Transverse colon (tissue), 4 donors: ENCODE results near the gene TGM6. TPM values are rescaled to one million over a fixed set of nuclear protein-coding genes. Genes with fewer than 3 reads are reported as not detected.

Experiments used
- DNase-seq: peaks from one replicate; pipeline ENCODE4 v3.0.0-alpha.2; 2019
- H3K27ac ChIP-seq, 4 donors: fragments of 200-600 bp; sonication (generic); 2 replicates each; pipeline ENCODE4 v1.5.1; 2016 to 2018; ENCODE audit warnings: inconsistent platforms in 4 of 4
- H3K27me3 ChIP-seq: fragments of 200-600 bp; sonication (generic); 2 replicates; pipeline ENCODE4 v1.5.1; 2017; ENCODE audit warnings: inconsistent platforms
- H3K36me3 ChIP-seq, 4 donors: fragments of 200-600 bp; sonication (generic); 2 replicates each; pipeline ENCODE4 v1.5.1; 2017 to 2019; ENCODE audit warnings: inconsistent platforms in 4 of 4
- H3K4me1 ChIP-seq, 4 donors: fragments of 200-600 bp; sonication (generic); 2 replicates each; pipeline ENCODE4 v1.5.1; 2017 to 2020; ENCODE audit warnings: inconsistent platforms in 4 of 4
- H3K4me3 ChIP-seq, 4 donors: fragments of 200-600 bp; sonication (generic); 1 replicate in 1 of 4; 2 replicates in 3 of 4; pipeline versions ENCODE4 v1.5.1 to v1.6.1; 2017 to 2019; ENCODE audit warnings: inconsistent platforms in 4 of 4
- H3K9me3 ChIP-seq, 2 donors: fragments of 200-600 bp; sonication (generic); 2 replicates each; pipeline ENCODE4 v1.5.1; 2017 to 2019; ENCODE audit warnings: inconsistent platforms in 2 of 2
- CTCF ChIP-seq, 5 experiments: fragments of 200-600 bp in 3 of 5; fragments of 450-650 bp in 2 of 5; sonication (generic) in 3 of 5; IDR thresholded peaks; 1 replicate in 2 of 5; 2 replicates in 3 of 5; pipeline ENCODE4 v1.5.1; 2016 to 2017; ENCODE audit warnings: antibody characterized with exemption in 5 of 5, inconsistent platforms in 3 of 5, mild to moderate bottlenecking in 2 of 5, moderate library complexity in 1 of 5
- EP300 ChIP-seq: sonication (generic); formaldehyde crosslinking; IDR thresholded peaks from one replicate; pipeline ENCODE4 v1.6.1; 2017; ENCODE audit warnings: antibody characterized with exemption, low read depth
- POLR2A ChIP-seq: fragments of 450-650 bp; IDR thresholded peaks from one replicate; pipeline ENCODE4 v1.6.1; 2016; ENCODE audit warnings: antibody characterized with exemption, mild to moderate bottlenecking, moderate library complexity
- POLR2AphosphoS5 ChIP-seq, 3 donors: sonication (generic); formaldehyde crosslinking; IDR thresholded peaks; one replicate each; pipeline ENCODE4 v1.6.1; 2016; ENCODE audit warnings: antibody characterized with exemption in 3 of 3
- WGBS, 2 donors: methylation state at CpG; one replicate each; pipeline ENCODE4 v1.1.5; 2018; ENCODE audit warnings: low coverage in 1 of 2; 5-methylcytosine and 5-hydroxymethylcytosine counted together
- in situ Hi-C, 4 donors: fragments of 200-750 bp; cut with MboI; loops; one replicate each; pipeline versions ENCODE4 v1.15.0 to v1.15.1; 2017; ENCODE audit warnings: low sequenced_read_pairs in 3 of 4, low pct_ligation_motif_present in 1 of 4, low pct_unique_long_range_greater_than_20kb in 1 of 4
- intact Hi-C: fragments of 100-400 bp; cut with DNase I; formaldehyde crosslinking; loops from one replicate; pipeline ENCODE4 v1.15.1; 2023; ENCODE audit warnings: low total_unique reads
- total RNA-seq, 4 donors: library from RNA; depleted of rRNA; stranded (reverse); fragments of >200 nt; gene quantifications; one replicate each; pipeline ENCODE4 v1.1.0, GENCODE V29; 2016

TGM6 gene
- total RNA-seq, 4 donors from 2014 or later = 0.14 TPM; not detected in 3

GRCh38 chr20:2365666-2366065 lies 15.0 kb upstream of the TGM6 start:
- in situ Hi-C loops = no loop called here
- 50 to 67% methylated on average over 2 to 3 of the region's 3 CpGs for WGBS, 2 donors

GRCh38 chr20:2368621-2369020 lies 12.1 kb upstream of the TGM6 start:
- no peaks in the 10 kb centered on the region for H3K36me3 ChIP-seq
- H3K27ac ChIP-seq = no peak overlapping the region
- H3K4me1 ChIP-seq = no peaks in the 10 kb centered on the region
- in situ Hi-C loops (no loop called here), intact Hi-C loops (no loop called here)
- H3K27me3 ChIP-seq = peaks cover 13% of the 10 kb centered on the region
- WGBS, 2 donors = 44 to 52% methylated on average over 1 of the region's 1 CpG
- peaks cover 3 to 4% of the 10 kb centered on the region in 2 donors for H3K9me3 ChIP-seq
- DNase-seq = no peak
- no peak overlapping the region for H3K4me3 ChIP-seq
- TF ChIP-seq POLR2A = no peak
- no peak for TF ChIP-seq CTCF (IDR thresholded peaks at IDR 0.05)
- TF ChIP-seq EP300 = no peak
- no peak for TF ChIP-seq POLR2AphosphoS5 (IDR thresholded peaks at IDR 0.05)

More at GRCh38 chr20:2365666-2366065, 15.0 kb upstream of the TGM6 start:
- no peak overlapping the region for H3K27ac ChIP-seq
- H3K36me3 ChIP-seq = no peaks in the 10 kb centered on the region
- TF ChIP-seq POLR2AphosphoS5 (IDR thresholded peaks at IDR 0.05) (no peak), POLR2A (no peak), EP300 (no peak), CTCF (IDR thresholded peaks at IDR 0.05) (no peak)
- DNase-seq = no peak
- intact Hi-C loops = no loop called here
- peaks cover 8 to 15% of the 10 kb centered on the region in 2 donors for H3K9me3 ChIP-seq
- H3K4me3 ChIP-seq = no peak overlapping the region
- no peaks in the 10 kb centered on the region for H3K4me1 ChIP-seq
- no peaks in the 10 kb centered on the region for H3K27me3 ChIP-seq

GRCh38 chr20:2373098-2373497 lies 7.6 kb upstream of the TGM6 start:
- TF ChIP-seq EP300 = no peak
- TF ChIP-seq POLR2AphosphoS5 (IDR thresholded peaks at IDR 0.05) = no peak
- TF ChIP-seq CTCF (IDR thresholded peaks at IDR 0.05) = no peak
- TF ChIP-seq POLR2A = no peak
- no peak overlapping the region for H3K4me3 ChIP-seq
- intact Hi-C loops (no loop called here), in situ Hi-C loops (no loop called here)
- H3K9me3 ChIP-seq = peaks cover 3 to 4% of the 10 kb centered on the region in 2 donors
- peaks cover 13% of the 10 kb centered on the region for H3K27me3 ChIP-seq
- DNase-seq = no peak
- H3K36me3 ChIP-seq = no peaks in the 10 kb centered on the region
- H3K27ac ChIP-seq = no peak overlapping the region
- H3K4me1 ChIP-seq = no peaks in the 10 kb centered on the region

- no peak overlapping the region for H3K27ac ChIP-seq
- WGBS, 2 donors = 76 to 100% methylated on average over 1 to 9 of the region's 9 CpGs
- no peak for DNase-seq
- no peaks in the 10 kb centered on the region for H3K4me1 ChIP-seq
- H3K9me3 ChIP-seq = no peaks in the 10 kb centered on the region
- H3K4me3 ChIP-seq = no peak overlapping the region
- no peaks in the 10 kb centered on the region for H3K36me3 ChIP-seq
- intact Hi-C loops = no loop called here
- in situ Hi-C loops = no loop called here
- TF ChIP-seq POLR2AphosphoS5 (IDR thresholded peaks at IDR 0.05) (no peak), POLR2A (no peak), CTCF (IDR thresholded peaks at IDR 0.05) (no peak), EP300 (no peak)
- peaks cover 13% of the 10 kb centered on the region for H3K27me3 ChIP-seq
These were observed 6.2 kb upstream of the TGM6 start for GRCh38 chr20:2374346-2375125.
